ENCODE measurements around the gene NBR1. TPM values are rescaled to one million over a fixed set of nuclear protein-coding genes. Genes with fewer than 3 reads are reported as not detected.

NBR1 gene, protein sequence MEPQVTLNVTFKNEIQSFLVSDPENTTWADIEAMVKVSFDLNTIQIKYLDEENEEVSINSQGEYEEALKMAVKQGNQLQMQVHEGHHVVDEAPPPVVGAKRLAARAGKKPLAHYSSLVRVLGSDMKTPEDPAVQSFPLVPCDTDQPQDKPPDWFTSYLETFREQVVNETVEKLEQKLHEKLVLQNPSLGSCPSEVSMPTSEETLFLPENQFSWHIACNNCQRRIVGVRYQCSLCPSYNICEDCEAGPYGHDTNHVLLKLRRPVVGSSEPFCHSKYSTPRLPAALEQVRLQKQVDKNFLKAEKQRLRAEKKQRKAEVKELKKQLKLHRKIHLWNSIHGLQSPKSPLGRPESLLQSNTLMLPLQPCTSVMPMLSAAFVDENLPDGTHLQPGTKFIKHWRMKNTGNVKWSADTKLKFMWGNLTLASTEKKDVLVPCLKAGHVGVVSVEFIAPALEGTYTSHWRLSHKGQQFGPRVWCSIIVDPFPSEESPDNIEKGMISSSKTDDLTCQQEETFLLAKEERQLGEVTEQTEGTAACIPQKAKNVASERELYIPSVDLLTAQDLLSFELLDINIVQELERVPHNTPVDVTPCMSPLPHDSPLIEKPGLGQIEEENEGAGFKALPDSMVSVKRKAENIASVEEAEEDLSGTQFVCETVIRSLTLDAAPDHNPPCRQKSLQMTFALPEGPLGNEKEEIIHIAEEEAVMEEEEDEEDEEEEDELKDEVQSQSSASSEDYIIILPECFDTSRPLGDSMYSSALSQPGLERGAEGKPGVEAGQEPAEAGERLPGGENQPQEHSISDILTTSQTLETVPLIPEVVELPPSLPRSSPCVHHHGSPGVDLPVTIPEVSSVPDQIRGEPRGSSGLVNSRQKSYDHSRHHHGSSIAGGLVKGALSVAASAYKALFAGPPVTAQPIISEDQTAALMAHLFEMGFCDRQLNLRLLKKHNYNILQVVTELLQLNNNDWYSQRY
- total RNA-seq = 89.5 and 109 TPM in 2 replicates

DNA sequence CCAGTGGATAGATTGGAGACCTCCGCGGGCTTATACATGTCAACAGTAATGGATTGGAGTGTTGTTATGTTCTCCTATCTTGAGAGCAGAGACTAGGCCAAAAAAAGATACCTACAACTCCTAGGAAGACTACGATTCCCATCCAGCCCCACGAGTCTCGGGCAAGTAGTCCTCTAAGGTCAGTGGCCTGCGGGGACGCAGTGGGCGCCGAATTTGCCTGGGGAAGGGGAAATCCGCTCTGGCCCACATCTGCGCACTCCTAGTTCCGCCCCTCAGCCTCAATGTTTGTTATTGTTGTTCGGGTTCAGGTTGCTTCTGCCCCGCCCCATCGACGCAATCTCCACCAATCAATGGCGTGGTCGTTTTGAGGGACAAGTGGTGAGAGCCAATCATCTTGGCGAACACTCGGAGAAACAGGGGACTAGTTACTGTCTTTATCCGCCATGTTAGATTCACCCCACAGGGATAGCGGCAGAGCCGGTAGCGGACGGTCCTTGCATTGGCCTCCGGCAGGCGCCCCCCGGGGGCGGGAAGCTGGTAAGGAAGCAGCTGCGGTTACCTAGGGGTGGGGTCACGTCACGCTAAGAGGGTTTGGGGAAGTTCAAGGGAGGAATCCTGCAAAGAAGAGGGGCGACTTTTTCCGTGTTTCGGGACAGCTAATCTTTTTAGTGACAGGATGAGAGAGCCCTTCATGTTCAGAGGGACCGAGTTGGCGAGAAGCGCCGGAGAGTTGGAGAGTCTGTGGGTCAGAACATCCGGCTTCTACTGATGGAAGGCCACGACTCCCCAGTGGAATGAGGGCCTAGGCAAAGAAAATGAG lies at the start of gene NBR1:
Gene NBR1 (plus strand): TSS at position 449 of the 820 bp plus-strand sequence. CDS start 4,586 bp downstream, outside the sequence.

DNA sequence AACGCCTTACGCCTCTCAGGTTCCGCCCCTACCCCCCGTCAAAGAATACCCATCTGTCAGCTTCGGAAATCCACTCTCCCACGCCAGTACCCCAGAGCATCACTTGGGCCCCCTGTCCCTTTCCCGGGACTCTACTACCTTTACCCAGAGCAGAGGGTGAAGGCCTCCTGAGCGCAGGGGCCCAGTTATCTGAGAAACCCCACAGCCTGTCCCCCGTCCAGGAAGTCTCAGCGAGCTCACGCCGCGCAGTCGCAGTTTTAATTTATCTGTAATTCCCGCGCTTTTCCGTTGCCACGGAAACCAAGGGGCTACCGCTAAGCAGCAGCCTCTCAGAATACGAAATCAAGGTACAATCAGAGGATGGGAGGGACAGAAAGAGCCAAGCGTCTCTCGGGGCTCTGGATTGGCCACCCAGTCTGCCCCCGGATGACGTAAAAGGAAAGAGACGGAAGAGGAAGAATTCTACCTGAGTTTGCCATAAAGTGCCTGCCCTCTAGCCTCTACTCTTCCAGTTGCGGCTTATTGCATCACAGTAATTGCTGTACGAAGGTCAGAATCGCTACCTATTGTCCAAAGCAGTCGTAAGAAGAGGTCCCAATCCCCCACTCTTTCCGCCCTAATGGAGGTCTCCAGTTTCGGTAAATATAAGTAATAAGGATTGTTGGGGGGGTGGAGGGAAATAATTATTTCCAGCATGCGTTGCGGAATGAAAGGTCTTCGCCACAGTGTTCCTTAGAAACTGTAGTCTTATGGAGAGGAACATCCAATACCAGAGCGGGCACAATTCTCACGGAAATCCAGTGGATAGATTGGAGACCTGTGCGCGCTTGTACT lies 45.7 kb upstream of the NBR1 start, which contains the start of gene BRCA1:
Gene BRCA1 (minus strand): TSS at position 232 of the 834 bp plus-strand sequence. CDS start 1,268 bp downstream, outside the sequence.

DNA sequence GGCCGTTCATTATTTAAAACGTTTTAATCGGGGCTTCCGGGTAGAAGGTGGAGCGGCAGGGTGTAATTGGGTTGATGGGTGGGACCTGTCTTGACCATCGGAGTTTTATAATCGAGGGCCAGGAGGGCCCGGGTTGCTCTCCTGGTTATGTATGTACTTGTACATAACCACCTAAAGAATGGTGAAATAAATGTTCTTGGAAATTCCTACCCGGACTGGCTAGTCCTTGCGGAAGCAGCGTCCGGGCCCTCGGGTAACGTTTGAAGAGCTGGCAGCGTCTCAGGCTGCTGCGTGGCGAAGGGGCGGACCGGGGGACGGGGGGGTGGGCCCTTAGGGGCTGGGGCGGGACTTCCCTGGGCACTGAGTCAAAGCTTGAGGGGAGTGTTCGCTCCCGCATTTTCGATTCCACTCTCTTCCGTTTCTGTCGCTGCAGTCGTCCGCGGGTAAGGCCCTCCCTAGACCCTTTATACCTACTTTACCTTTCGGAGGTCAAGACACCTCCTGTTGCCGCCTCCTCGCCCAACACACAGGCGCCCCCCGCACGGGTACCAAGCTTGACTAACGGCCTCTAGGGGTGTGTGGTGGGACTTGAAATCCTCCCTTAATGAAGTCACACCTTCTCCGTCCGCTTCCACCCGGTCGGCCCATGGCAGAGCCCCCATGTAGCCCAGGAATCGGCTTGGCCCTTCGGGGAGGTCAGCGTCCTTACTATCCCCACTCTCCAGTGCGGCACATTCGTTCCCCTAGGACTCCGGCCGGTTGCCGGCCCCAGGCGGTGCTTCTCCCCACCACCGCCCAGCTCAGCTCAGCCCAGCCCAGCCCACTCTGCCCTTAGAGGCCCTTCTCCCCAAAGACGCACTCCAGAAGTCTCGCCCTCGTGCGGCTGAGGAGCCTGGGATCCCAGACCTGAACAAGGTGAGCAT lies 40.7 kb downstream of the NBR1 start, which contains the start of gene TMEM106A:
Gene TMEM106A (plus strand): TSS at position 396 of the 923 bp plus-strand sequence. CDS start 1,167 bp downstream, outside the sequence.

DNA sequence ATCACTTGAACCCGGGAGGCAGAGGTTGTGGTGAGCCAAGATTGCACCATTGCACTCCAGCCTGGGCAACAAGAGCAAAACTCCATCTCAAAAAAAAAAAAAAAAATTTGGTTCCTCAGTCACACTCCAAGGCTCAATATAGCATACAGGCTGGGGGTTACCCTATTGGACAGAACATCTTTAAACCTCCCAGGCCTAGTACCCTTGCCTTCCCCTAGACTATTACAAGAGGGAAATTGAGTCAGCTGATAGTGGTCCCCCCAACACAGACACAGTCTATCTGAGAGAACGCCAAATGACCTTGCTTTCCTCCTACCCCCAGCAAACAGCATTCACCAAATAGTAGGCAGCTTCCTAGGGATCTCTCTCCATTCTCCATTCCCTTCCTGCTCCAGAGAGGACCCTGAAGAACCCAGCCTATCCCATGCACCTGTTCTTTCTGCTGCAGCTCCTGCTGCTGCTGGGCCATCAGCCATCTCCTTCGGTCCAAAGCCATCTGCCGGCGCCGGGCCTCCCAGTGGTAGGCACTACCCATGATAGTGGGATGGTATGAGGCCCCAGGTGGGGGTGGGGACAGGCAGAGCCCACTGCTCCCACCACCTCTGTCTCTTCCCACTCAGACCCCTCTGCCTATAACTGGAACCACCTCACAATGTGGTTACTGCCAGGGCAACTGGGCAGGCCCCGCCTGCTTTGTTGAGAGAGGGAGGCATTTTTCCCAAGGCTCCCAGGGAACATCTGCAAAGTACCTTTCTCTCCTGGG lies 57.2 kb downstream of the NBR1 start, which contains the start of gene CCDC200:
Gene CCDC200 (minus strand): TSS at position 604 of the 763 bp plus-strand sequence. CDS start 69 bp downstream, at position 535.

DNA sequence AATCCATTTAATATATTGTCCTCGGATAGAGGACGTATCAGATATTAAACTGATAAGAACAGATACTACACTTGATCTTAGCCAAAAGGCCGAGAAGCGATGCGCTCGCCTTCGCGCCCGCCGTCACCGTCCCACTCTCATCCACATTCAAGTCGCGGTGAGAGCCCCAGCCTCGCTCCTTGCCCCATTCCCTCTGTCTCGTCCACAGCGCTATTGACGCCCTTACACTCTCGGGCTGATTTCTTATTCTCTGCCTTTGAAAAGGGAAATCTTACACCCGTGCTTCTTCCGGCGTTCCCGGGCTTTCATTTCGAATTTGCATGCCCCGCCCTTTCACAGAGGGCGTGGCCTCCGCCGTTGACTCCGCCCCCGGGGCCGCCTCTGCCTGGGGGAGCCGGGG lies 62.9 kb downstream of the NBR1 start, which contains the start of gene RNU2-1:
Gene RNU2-1 (minus strand): TSS at position 101 of the 400 bp plus-strand sequence.

Small RNA genes lying within 50 kb of the gene (small RNA-seq; reads per million reads assigned to genes)
- gene AC060780.2 = not detected
- not detected for gene AC060780.3
- gene AC135721.1 = not detected
- not detected for gene RF00004
- gene RNU2-1 = not detected

Other genes with a start within 250 kb of the NBR1 start
- 16.2 and 21.9 TPM in 2 replicates for gene AARSD1, start 206.8 kb upstream of the NBR1 start, total RNA-seq
- gene PTGES3L, start 191.1 kb upstream of the NBR1 start, total RNA-seq = 0.22 and 0.27 TPM in 2 replicates
- 11.4 and 11.9 TPM in 2 replicates for gene RUNDC1, start 190.6 kb upstream of the NBR1 start, total RNA-seq
- gene RPL27, start 172.8 kb upstream of the NBR1 start, total RNA-seq = 1,178 and 1,610 TPM in 2 replicates
- gene IFI35, start 164.4 kb upstream of the NBR1 start, total RNA-seq = 8.5 and 11.6 TPM in 2 replicates
- 263 and 299 TPM in 2 replicates for gene VAT1, start 148.8 kb upstream of the NBR1 start, total RNA-seq
- gene RND2, start 146.0 kb upstream of the NBR1 start, total RNA-seq = 0.14 and 0.27 TPM in 2 replicates
- gene BRCA1, start 45.9 kb upstream of the NBR1 start, total RNA-seq = 34.8 and 51.6 TPM in 2 replicates
- gene TMEM106A, start 40.7 kb downstream of the NBR1 start, total RNA-seq = 5.7 and 6.5 TPM in 2 replicates
- not detected in 2 replicates for gene CCDC200, start 57.4 kb downstream of the NBR1 start, total RNA-seq
- not detected in 2 replicates for gene RNU2-1, start 62.8 kb downstream of the NBR1 start, total RNA-seq
- gene ARL4D, start 227.8 kb downstream of the NBR1 start, total RNA-seq = 5.3 and 5.5 TPM in 2 replicates

Measured in thoracic aorta endothelial cell (primary cell).